Lower leg skin (tissue), 3 donors: ENCODE data around the gene WWOX.

Source experiments
- CTCF ChIP-seq, 3 donors: fragments of 450-650 bp; IDR thresholded peaks; one replicate each; pipeline ENCODE4 v1.5.1; 2016; ENCODE audit warnings: antibody characterized with exemption in 3 of 3, mild to moderate bottlenecking in 3 of 3, moderate library complexity in 2 of 3
- POLR2A ChIP-seq, 2 donors: fragments of 450-650 bp; IDR thresholded peaks; one replicate each; pipeline ENCODE4 v1.6.1; 2016 to 2017; ENCODE audit warnings: antibody characterized with exemption in 2 of 2, mild to moderate bottlenecking in 1 of 2, moderate library complexity in 1 of 2

- no peak for TF ChIP-seq CTCF (IDR thresholded peaks at IDR 0.05)
- no peak for TF ChIP-seq POLR2A (IDR thresholded peaks at IDR 0.05)
Measured at GRCh38 chr16:79155904-79156303, 1056.5 kb downstream of the WWOX start.
